Neural cell (in vitro differentiated cells): ENCODE results near the gene CD300LG. TPM values are rescaled to one million over a fixed set of nuclear protein-coding genes. Genes with fewer than 3 reads are reported as not detected.

Experiments
- H2AFZ ChIP-seq: fragments of 200-600, 300-800 bp; sonication (generic), shearing (Covaris generic); 2 replicates; pipeline ENCODE4 v1.6.0; 2014; ENCODE audit warnings: low read depth, mild to moderate bottlenecking, antibody characterized with exemption, low read length, moderate library complexity
- H3F3A ChIP-seq: fragments of 200-600 bp; shearing (Covaris generic); 2 replicates; pipeline ENCODE4 v1.6.1; 2016; ENCODE audit warnings: mild to moderate bottlenecking, moderate library complexity, mixed read lengths, antibody characterized with exemption, low read length; ENCODE audit not compliant: insufficient read depth, poor library complexity, severe bottlenecking
- H3K27ac ChIP-seq: fragments of 200-600, 300-800 bp; sonication (generic), shearing (Covaris generic); 2 replicates; pipeline ENCODE4 v1.5.1; 2014; ENCODE audit warnings: mild to moderate bottlenecking, low read length, moderate library complexity
- H3K27me3 ChIP-seq: fragments of 300-800, 200-600 bp; sonication (generic), shearing (Covaris generic); 2 replicates; pipeline ENCODE4 v1.6.0; 2014; ENCODE audit warnings: mild to moderate bottlenecking, low read depth, low read length, moderate library complexity; ENCODE audit not compliant: insufficient read depth
- H3K36me3 ChIP-seq: fragments of 300-800, 200-600 bp; sonication (generic), shearing (Covaris generic); 2 replicates; pipeline ENCODE4 v1.5.1; 2014; ENCODE audit warnings: mild to moderate bottlenecking, antibody characterized with exemption, low read length, moderate library complexity; ENCODE audit not compliant: insufficient read depth
- H3K4me2 ChIP-seq: fragments of 300-800, 200-600 bp; sonication (generic), shearing (Covaris generic); 2 replicates; pipeline ENCODE4 v1.6.0; 2014; ENCODE audit warnings: mild to moderate bottlenecking, low read length
- H3K4me3 ChIP-seq: fragments of 300-800, 200-600 bp; sonication (generic), shearing (Covaris generic); 2 replicates; pipeline ENCODE4 v1.5.1; 2014; ENCODE audit warnings: mild to moderate bottlenecking, low read length, moderate library complexity
- H3K79me2 ChIP-seq: fragments of 200-600 bp; shearing (Covaris generic); replicated peaks from 2 replicates; pipeline ENCODE4 v1.6.0; 2014; ENCODE audit warnings: mild to moderate bottlenecking, low read length, moderate library complexity; ENCODE audit not compliant: insufficient read depth
- H3K9ac ChIP-seq: fragments of 300-800, 200-600 bp; sonication (generic), shearing (Covaris generic); 2 replicates; pipeline ENCODE4 v1.6.1; 2016; ENCODE audit warnings: mild to moderate bottlenecking, low read length, mixed read lengths
- H3K9me2 ChIP-seq: fragments of 200-600 bp; shearing (Covaris generic); 2 replicates; pipeline ENCODE4 v1.6.1; 2016; ENCODE audit warnings: mild to moderate bottlenecking, low read length, mixed read lengths; ENCODE audit not compliant: insufficient read depth
- H3K9me3 ChIP-seq: fragments of 200-600, 300-800 bp; sonication (generic), shearing (Covaris generic); 2 replicates; pipeline ENCODE4 v1.6.1; 2016; ENCODE audit warnings: mild to moderate bottlenecking, mixed run types, low read length, moderate library complexity, mixed read lengths
- H4K20me1 ChIP-seq: fragments of 200-600 bp; shearing (Covaris generic); 2 replicates; pipeline ENCODE4 v1.6.1; 2016; ENCODE audit warnings: mild to moderate bottlenecking, mixed run types; ENCODE audit not compliant: insufficient read depth
- CTCF ChIP-seq: fragments of 450-650 bp; IDR thresholded peaks from 2 replicates; pipeline ENCODE4 v1.5.1; 2014; ENCODE audit warnings: antibody characterized with exemption, mild to moderate bottlenecking, moderate library complexity; ENCODE audit not compliant: poor library complexity, severe bottlenecking
- EP300 ChIP-seq: fragments of 450-650 bp; conservative IDR thresholded peaks from 2 replicates; pipeline ENCODE4 v1.6.1; 2014; ENCODE audit warnings: antibody characterized with exemption, mild to moderate bottlenecking, moderate library complexity; ENCODE audit not compliant: poor library complexity, severe bottlenecking
- EZH2 ChIP-seq: fragments of 200-600, 300-800 bp; shearing (Covaris generic), sonication (generic); IDR thresholded peaks from 2 replicates; pipeline ENCODE4 v1.6.1; 2014; ENCODE audit warnings: antibody characterized with exemption, low read length, borderline replicate concordance, mild to moderate bottlenecking; ENCODE audit not compliant: insufficient read depth, poor library complexity, severe bottlenecking
- MXI1 ChIP-seq: fragments of 450-650 bp; conservative IDR thresholded peaks from 2 replicates; pipeline ENCODE4 v1.6.1; 2014; ENCODE audit warnings: antibody characterized with exemption, mild to moderate bottlenecking; ENCODE audit not compliant: poor library complexity, severe bottlenecking
- POLR2AphosphoS5 ChIP-seq: IDR thresholded peaks from 2 replicates; pipeline ENCODE4 v1.6.1; 2012
- RAD21 ChIP-seq: fragments of 450-650 bp; conservative IDR thresholded peaks from 2 replicates; pipeline ENCODE4 v1.6.1; 2014; ENCODE audit warnings: antibody characterized with exemption, mild to moderate bottlenecking, moderate library complexity
- REST ChIP-seq: IDR thresholded peaks from 2 replicates; pipeline ENCODE4 v1.6.1; 2012; ENCODE audit warnings: borderline replicate concordance
- SMC3 ChIP-seq: fragments of 450-650 bp; conservative IDR thresholded peaks from 2 replicates; pipeline ENCODE4 v1.6.1; 2014; ENCODE audit warnings: antibody characterized with exemption, mild to moderate bottlenecking, moderate library complexity; ENCODE audit not compliant: poor library complexity
- TAF1 ChIP-seq: IDR thresholded peaks from 2 replicates; pipeline ENCODE4 v1.6.1; 2012; ENCODE audit warnings: low read depth
- polyA plus RNA-seq: library from polyadenylated mRNA; depleted of rRNA; stranded (reverse); fragments of >200 nt; gene quantifications from 2 replicates; pipeline ENCODE4 v1.2.3, GENCODE V29; 2014

The CD300LG gene
- polyA plus RNA-seq, 1 donor from 2014 or later: not detected

GRCh38 chr17:43881758-43882505 is 35.0 kb downstream of the CD300LG start:
- no peaks in the 10 kb centered on the region for H3K36me3 ChIP-seq

GRCh38 chr17:43882761-43883415 is 35.9 kb downstream of the CD300LG start:
- Histone ChIP-seq H2AFZ (no peak overlapping the region), H3K27me3 (no peaks in the 10 kb centered on the region), H3K27ac (no peak overlapping the region), H3K9ac (no peak overlapping the region), H3F3A (no peaks in the 10 kb centered on the region), H3K79me2 (no peaks in the 10 kb centered on the region), H3K36me3 (no peaks in the 10 kb centered on the region), H3K9me2 (no peaks in the 10 kb centered on the region), H3K9me3 (no peaks in the 10 kb centered on the region), H4K20me1 (no peaks in the 10 kb centered on the region), H3K4me3 (no peak overlapping the region), H3K4me2 (no peak overlapping the region)
- TF ChIP-seq SMC3 (no peak), TAF1 (no peak), EP300 (no peak), POLR2AphosphoS5 (no peak), REST (no peak), CTCF (no peak), EZH2 (no peak), RAD21 (no peak), MXI1 (no peak)

More at GRCh38 chr17:43881758-43882505, 35.0 kb downstream of the CD300LG start:
- H3K9me2 ChIP-seq: no peaks in the 10 kb centered on the region
- no peak overlapping the region for H2AFZ ChIP-seq
- H3K4me2 ChIP-seq: no peak overlapping the region
- H3K27ac ChIP-seq: no peak overlapping the region
- TF ChIP-seq SMC3 (no peak), POLR2AphosphoS5 (no peak), EP300 (no peak), REST (no peak), MXI1 (no peak)
- H3F3A ChIP-seq: no peaks in the 10 kb centered on the region
- H4K20me1 ChIP-seq: no peaks in the 10 kb centered on the region
- no peaks in the 10 kb centered on the region for H3K9me3 ChIP-seq
- H3K27me3 ChIP-seq: no peaks in the 10 kb centered on the region
- H3K79me2 ChIP-seq: no peaks in the 10 kb centered on the region
- no peak overlapping the region for H3K9ac ChIP-seq
- H3K4me3 ChIP-seq: no peak overlapping the region
